ENCODE results near the gene ZNF746. TPM values are rescaled to one million over a fixed set of nuclear protein-coding genes. Genes with fewer than 3 reads are reported as not detected.

The ZNF746 gene
- 16.1 to 17.0 TPM (median 16.2 TPM) in 3 replicates for total RNA-seq
- long read RNA-seq, transcript ZNF746-201 (7 exons, 3,806 nt) = minor isoform, 12 of 59 reads
- long read RNA-seq, transcript ZNF746-202 (7 exons, 3,797 nt) = major isoform, 14 of 59 reads
- long read RNA-seq, transcript ZNF746-205 (7 exons, 3,949 nt) = minor isoform, 11 of 59 reads
- long read RNA-seq, partial matches to known transcripts = 3 of 59 reads
- long read RNA-seq, other reads (novel, unspliced or antisense) = 18 of 59 reads

- no peaks in the 10 kb centered on the region for H3K9me3 Mint-ChIP-seq (ENCODE audit: low read depth)
- H3K4me1 Mint-ChIP-seq (ENCODE audit: low read depth) = peaks cover 23% of the 10 kb centered on the region
These were observed at the start of gene ZNF746 for GRCh38 chr7:149497467-149498261. ZNF746 (minus strand) TSS chr7:149497809; CDS start chr7:149497536, 273 bp downstream.

GRCh38 chr7:149547126-149547525, 49.5 kb upstream of the ZNF746 start:
- H3K36me3 Mint-ChIP-seq (ENCODE audit: low read depth) = peaks cover 47% of the 10 kb centered on the region
- no peak for TF ChIP-seq CTCF (IDR thresholded peaks at IDR 0.05)
- H3K27me3 Mint-ChIP-seq (ENCODE audit: low read depth) = no peaks in the 10 kb centered on the region
- H3K9me3 Mint-ChIP-seq (ENCODE audit: low read depth) = peaks cover 5% of the 10 kb centered on the region
- DNase-seq (ENCODE audit: low spot score) = no peak
- no peaks in the 10 kb centered on the region for H3K4me1 Mint-ChIP-seq (ENCODE audit: low read depth)
- no peak overlapping the region for H3K27ac Mint-ChIP-seq (ENCODE audit: unreplicated experiment)
- H3K4me3 Mint-ChIP-seq (ENCODE audit: unreplicated experiment) = no peak overlapping the region

More at GRCh38 chr7:149497467-149498261, at the start of gene ZNF746:
- DNase-seq (ENCODE audit: low spot score) = peak; percentile 93
- Mint-ChIP-seq H3K27ac (ENCODE audit: unreplicated experiment) (peak within 1 kb of the TSS; percentile 93), H3K27me3 (ENCODE audit: low read depth) (no peaks in the 10 kb centered on the region), H3K4me3 (ENCODE audit: unreplicated experiment) (peak within 1 kb of the TSS; percentile 93), H3K36me3 (ENCODE audit: low read depth) (peaks cover 11% of the 10 kb centered on the region)
- TF ChIP-seq CTCF (IDR thresholded peaks at IDR 0.05) = peak; percentile 74

- DNase-seq (ENCODE audit: low spot score) = no peak
- no peak overlapping the region for H3K4me3 Mint-ChIP-seq (ENCODE audit: unreplicated experiment)
- no peak overlapping the region for H3K27ac Mint-ChIP-seq (ENCODE audit: unreplicated experiment)
- no peak for TF ChIP-seq CTCF (IDR thresholded peaks at IDR 0.05)
- H3K4me1 Mint-ChIP-seq (ENCODE audit: low read depth) = no peaks in the 10 kb centered on the region
- peaks cover 42% of the 10 kb centered on the region for H3K36me3 Mint-ChIP-seq (ENCODE audit: low read depth)
- H3K27me3 Mint-ChIP-seq (ENCODE audit: low read depth) = no peaks in the 10 kb centered on the region
- H3K9me3 Mint-ChIP-seq (ENCODE audit: low read depth) = peaks cover 9% of the 10 kb centered on the region
These were observed 48.7 kb upstream of the ZNF746 start for GRCh38 chr7:149546331-149546730.

- Mint-ChIP-seq H3K4me3 (ENCODE audit: unreplicated experiment) (no peak overlapping the region), H3K27me3 (ENCODE audit: low read depth) (no peaks in the 10 kb centered on the region), H3K4me1 (ENCODE audit: low read depth) (no peaks in the 10 kb centered on the region), H3K9me3 (ENCODE audit: low read depth) (peaks cover 16% of the 10 kb centered on the region), H3K36me3 (ENCODE audit: low read depth) (peaks cover 30% of the 10 kb centered on the region), H3K27ac (ENCODE audit: unreplicated experiment) (no peak overlapping the region)
- no peak for TF ChIP-seq CTCF (IDR thresholded peaks at IDR 0.05)
- DNase-seq (ENCODE audit: low spot score) = no peak
These were observed 46.4 kb upstream of the ZNF746 start for GRCh38 chr7:149544028-149544427.

GRCh38 chr7:149532654-149533053, 35.0 kb upstream of the ZNF746 start:
- no peak overlapping the region for H3K4me3 Mint-ChIP-seq (ENCODE audit: unreplicated experiment)
- DNase-seq (ENCODE audit: low spot score) = no peak
- no peaks in the 10 kb centered on the region for H3K4me1 Mint-ChIP-seq (ENCODE audit: low read depth)
- no peaks in the 10 kb centered on the region for H3K27me3 Mint-ChIP-seq (ENCODE audit: low read depth)
- H3K9me3 Mint-ChIP-seq (ENCODE audit: low read depth) = peaks cover 29% of the 10 kb centered on the region
- H3K36me3 Mint-ChIP-seq (ENCODE audit: low read depth) = peaks cover 6% of the 10 kb centered on the region
- no peak for TF ChIP-seq CTCF (IDR thresholded peaks at IDR 0.05)
- H3K27ac Mint-ChIP-seq (ENCODE audit: unreplicated experiment) = no peak overlapping the region
